Pons (tissue), 1 donor: Measurements from ENCODE around the gene PLXNA2.
A peak's percentile ranks its signal among the peaks of the same experiment; 100 is the strongest.

Source experiments
- DNase-seq: peaks from one replicate; pipeline ENCODE4 v3.0.0-alpha.2; 2016; ENCODE audit warnings: low spot score

Gene PLXNA2

DNA sequence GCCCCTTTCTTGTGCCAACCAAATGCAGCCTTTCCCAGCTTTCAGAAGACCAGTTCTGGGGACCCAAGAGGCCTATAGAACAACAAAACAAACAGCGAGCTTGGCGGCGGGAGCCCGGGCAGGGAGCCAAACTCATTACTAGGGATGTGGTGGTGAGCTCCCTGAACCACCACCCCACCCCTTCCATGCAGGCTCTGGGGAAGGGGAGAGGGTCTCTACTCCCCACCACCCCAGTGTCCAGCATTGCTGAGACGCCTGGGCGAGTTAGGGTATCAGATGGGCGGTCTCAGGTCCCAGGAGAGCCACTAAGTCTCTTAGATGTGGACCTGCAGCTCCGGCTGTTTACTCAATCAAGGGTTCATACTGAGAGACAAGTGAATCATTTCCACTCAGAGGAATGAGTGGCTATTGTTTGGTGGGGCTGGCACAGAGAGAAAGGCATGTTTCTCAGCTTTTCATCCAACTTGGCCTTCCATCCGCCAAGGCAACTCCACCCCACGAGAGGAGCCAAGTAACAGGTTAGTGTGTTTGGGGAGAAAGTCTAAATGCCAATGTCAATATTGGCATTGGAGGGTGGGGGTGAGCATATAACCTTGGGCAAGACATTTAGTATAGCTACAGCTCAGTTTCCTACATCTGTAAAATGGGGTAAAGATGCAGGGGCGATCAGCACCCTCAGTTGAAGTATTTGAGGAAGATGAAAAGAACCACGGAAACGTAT, 40.9 kb downstream of the PLXNA2 start:
- peak; percentile 46 for DNase-seq

DNA sequence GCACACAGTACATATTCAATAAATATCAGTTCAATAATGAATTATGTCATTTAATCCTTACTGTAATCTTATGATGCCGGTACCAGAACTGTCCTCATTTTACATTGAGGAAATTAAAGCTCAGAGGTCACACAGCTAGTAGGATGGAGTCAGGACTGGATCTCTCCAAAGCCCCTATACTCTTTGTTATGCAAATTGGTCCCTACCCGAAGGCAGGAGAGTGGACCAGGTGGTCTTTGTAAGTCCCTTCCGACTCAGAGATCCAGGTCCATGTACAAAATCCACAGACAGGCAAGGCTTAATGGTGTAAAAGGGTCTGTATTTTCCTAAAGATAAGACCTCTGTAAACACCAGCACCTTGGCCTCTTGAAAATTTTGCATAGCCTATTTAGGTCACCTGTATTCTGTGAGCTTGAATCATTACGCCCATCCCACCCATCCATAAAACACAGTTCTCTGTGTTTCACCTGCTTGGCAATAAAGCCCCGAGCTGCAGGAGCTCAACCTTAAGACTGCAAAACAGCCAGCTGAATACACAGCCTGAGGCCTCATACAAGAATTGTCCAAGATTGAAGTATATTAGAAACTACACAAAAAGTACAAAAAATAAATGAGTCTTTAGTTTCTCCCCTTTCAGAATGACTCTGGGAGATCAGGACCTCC, 41.7 kb downstream of the PLXNA2 start:
- DNase-seq, result no peak

DNA sequence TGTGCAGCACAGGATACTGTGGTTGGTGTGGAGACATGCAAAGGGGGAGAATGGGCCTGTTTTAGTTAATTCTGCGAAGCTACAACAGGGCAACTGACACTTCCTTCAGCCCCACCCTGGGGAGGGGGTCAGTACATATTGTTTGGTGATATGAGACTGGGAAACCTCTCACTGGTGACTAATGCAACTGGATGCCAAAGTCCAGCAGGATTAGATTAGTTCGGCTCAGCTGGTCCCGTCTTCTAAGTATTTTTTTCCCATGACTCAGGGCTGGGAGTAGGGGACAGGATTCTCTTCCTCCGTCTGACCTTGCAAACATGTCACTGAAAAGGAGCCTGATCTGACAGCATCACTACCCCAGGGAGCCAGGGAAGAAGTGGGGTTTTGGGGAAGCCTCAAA, 43.0 kb downstream of the PLXNA2 start:
- no peak for DNase-seq

DNA sequence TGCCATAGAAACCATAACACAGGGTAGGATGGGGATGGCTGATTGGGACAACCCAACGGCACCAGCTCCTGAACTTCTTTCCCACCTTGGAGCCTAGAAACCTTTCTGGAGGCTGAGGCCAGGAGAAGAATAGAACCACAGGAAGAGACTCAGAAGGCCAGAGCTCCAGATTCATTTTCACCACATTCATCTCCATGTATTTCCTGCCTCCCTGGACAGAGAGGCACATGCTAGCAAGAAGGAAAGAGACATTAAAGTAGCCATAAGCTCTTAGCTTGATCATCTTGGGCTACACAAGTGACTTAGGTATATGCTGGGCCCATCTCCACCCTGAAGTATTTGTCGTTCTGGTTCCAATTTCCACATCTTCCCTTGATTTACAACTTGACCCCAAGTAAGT, 44.1 kb downstream of the PLXNA2 start:
- DNase-seq, result no peak

DNA sequence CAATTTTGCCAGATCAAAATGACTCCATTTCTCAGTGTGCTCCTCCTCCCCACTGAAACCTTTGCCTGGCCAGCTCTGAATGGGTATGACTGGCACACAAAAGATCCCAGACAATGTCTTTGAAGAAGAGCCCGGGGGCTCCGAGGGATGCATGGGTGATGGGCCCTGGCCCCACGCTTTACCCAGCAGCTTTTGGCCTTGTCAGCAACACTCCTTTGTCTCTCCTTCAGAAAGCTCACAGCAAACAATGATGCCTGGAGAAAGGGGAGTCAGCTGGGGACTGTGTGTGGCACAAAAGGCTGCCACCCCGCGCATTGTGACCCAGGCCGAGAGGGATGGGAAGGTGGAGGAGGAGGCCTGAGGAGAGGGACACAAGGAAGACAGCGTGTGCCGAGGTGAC, 45.9 kb downstream of the PLXNA2 start:
- no peak for DNase-seq

DNA sequence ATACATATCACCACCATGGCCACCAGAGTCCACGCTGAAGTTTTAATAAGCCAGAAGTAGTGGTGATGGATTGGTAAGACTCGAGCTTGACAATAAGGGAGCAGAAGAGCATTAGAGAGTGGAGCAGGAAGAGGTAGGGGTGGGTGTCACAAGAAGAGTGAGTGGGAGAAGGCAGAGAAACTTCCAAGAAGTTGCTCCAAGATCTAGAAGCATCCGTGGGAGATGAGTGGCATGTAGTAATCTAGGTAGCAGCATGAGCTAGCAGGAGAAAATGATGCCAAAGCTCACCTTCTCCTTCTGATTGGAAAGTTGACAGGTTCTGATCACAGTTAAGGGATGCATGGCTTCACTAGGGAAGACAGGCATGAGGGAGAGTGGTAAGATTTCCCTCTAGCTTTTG, 49.2 kb downstream of the PLXNA2 start:
- no peak for DNase-seq

DNA sequence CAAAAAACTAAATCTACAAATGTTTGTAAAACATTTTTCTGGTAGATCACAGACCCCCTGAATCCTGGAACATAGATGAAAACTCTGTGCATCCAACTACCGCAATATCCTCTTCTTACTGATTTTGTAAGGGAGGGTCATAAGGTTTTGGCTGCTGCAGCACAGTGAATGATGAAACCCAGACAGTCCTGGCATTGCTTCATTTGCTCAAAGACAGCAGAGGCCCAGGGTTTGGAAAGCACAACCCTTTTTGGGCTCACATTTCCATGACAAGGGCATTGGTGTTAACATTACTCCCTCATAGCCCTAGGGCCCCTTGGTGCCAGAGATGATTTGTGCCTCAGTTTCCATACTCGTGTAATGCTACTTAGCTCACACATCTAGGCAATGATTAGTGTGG, 51.2 kb downstream of the PLXNA2 start:
- DNase-seq, result no peak

DNA sequence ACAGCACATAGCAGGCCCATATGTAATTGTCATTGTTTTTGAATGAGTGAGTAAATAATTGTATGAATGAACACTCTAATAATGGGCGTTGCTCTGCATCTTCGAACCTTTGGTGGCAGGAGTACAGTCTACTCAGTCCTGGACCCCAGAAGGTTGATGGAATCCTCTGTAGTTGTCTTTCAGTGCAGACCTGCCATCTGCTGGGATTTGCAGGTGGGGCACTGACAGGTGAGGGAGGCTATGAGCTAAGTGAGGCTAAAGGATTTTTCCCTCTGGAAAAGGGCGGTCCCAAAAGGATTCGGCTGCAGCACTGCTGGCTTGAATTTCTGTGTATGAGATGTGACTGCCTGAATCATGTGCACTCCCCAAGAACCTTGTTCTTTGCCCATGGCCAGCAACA, 53.4 kb downstream of the PLXNA2 start:
- no peak for DNase-seq

DNA sequence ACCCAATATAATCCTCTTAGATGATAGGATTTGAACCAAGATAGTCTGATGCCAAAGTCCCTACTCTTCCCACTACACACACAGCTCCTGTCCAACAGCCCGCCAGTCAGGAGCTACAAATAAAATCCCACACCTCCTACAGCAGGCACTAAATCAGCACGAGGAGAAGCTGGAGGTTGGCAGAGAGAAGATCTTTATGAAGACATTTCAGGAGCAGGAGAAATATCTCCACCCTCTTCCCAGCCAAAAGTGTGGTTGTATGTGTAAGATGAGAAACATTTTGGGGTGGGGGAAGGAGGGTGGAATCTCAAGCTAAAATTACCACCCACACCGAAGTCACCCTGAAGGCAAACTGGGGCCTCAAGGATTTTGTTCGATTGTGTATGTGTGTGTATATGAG, 54.5 kb downstream of the PLXNA2 start:
- no peak for DNase-seq

DNA sequence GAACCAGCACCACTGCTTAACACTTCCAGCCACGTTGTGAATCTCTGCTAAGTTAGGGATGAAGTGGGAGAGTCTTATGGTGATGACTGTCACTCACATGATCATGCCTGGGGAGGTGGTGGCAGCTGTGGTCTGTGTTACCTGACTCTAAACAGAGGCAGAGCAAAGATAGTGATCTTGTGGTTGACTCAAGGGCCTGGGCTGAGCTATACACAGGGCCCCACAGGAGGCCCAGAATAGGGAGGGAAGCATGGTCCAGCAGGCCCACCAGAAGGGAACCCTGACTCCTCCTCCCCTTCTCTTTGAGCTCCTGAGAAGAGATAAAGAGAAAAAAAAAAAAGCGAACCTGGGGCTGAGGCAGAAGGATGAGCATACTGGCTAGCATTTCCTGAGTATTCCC, 55.0 kb downstream of the PLXNA2 start:
- DNase-seq, result no peak

DNA sequence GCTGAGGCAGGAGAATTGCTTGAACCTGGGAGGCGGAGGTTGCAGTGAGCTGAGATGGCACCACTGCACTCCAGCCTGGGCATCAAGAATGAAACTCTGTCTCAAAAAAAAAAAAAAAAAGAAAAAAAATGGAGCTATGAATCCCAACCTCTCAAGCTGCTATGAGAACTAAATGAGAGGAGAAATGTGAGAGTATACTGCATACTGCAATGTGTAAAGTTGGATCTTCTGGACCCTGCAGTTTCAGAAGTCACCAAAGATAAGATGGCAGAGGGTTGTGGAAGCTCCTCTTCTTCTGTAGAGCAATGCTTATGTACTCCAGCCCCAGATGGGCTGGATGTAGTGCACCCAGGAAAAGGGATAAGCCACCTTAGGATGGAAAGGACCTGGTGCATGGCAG, 55.6 kb downstream of the PLXNA2 start:
- no peak for DNase-seq

DNA sequence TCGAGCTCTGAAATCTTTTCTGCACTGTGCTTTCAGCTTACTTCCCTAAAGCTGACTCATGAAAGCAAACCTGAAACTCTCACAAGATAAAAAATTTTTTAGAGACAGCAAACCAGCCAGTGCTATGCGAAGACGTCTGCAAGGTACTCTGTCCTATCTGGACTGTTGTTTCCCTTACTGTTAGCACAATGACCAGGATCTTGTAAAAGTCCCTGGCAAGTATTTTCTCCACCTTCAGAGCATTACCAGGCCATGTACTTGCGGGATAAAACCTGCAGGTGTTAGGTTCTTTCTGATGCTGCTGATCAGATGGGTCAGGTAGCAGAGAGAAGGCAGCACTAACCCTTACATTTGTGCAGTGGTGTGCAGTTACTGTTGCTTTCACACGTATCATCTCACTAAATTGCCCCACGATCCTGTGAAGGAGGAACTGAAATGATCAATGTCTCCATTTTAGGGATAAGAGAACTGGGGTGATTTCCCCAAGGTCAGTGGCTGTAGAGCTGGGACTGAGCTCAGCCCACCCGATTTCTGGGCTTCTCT, 56.6 kb downstream of the PLXNA2 start:
- no peak for DNase-seq

DNA sequence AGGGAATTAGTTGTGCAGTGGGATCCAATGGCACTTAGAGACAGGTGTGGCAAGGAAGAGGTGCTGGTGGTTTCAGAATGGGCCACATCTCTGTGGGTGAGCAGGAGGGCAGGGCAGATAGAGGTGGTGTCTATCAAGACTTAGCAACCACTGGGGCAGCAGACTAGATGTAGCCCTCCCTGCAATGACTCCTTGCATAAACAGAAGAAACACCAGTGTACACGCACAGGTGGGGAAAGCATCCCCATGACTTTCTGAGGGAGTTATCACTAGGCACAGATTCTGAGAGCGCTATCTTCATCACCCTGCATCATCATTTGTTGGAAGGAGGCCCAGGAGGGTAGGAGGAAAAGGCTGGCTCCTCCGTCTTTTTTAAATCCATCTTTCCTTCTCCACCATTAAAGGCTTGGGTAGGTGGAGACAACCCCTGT, 58.4 kb downstream of the PLXNA2 start:
- DNase-seq, result no peak

DNA sequence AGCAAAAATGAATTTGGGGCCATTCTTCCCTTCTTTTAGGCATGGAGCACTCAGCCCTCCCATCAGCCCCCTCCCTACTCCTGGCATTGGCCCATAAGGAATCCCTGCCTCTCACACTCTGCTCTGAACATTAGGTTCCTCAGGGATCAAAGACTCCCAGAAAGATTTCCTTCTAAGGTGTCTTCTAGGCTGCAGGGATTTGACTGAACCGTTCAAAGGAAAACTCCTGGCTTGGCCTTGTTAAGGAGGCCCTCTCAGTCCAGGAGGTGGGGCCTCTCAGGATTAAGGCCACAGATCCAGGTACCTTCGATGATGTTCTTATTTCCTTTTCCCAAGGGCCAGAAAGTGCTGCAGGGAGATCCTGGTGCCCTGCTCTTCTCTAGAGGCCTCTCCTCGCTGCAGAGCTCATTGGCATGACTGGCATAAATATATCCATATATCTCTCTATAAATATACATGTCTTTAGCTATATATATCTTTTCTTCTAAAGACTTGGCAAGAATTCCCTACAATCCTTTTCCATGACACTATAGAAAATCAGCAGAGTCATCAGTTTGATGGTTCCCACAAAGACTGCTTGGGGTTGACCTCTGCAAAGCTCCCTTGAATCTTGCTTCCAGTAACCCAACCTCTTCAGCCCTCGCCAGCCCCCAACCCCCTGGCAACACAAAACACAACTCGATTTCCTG, 59.1 kb downstream of the PLXNA2 start:
- no peak for DNase-seq

DNA sequence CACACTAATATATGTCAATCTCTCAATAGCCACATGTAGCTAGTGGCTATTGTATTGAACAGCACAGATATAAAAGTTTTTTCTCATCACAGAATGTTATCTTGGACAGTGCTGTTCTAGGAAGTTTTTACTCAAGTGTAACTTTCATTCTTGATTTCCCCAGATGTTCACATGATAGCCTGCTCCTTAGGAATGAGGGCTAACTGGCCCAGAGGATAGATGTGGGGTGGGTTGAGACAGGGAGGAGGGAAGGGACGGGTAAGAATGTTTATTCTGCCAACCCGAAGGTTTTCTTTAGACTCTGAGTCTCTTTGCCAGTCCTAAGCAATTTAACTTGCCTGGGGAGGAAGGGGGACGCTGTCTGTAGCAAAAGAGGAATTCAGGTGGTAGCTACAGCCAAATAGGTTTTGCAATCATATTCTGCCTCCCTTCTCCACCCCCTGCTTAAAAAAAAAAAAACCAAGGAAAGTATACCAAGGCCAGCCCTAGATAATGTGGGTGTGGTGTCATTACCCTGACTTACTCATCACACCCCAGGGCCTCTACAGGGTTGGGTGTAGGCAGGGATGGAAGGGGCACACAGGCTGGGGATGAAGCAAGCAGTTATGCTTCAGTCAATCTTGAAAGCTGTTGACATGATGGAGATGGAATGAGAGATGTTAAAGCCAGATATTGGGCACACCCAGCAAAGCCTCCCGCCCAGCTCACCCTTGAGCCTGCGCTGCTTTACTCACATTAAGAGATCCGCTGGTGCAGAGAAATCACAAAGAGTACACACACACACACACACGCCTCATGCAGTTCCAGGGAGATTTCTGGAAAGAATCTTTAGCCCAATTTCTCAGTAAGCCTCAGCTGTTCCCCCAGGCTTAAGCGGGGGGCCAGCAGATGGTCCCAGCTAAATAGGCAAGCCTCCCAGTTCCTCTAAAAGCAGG, 59.9 kb downstream of the PLXNA2 start:
- no peak for DNase-seq

DNA sequence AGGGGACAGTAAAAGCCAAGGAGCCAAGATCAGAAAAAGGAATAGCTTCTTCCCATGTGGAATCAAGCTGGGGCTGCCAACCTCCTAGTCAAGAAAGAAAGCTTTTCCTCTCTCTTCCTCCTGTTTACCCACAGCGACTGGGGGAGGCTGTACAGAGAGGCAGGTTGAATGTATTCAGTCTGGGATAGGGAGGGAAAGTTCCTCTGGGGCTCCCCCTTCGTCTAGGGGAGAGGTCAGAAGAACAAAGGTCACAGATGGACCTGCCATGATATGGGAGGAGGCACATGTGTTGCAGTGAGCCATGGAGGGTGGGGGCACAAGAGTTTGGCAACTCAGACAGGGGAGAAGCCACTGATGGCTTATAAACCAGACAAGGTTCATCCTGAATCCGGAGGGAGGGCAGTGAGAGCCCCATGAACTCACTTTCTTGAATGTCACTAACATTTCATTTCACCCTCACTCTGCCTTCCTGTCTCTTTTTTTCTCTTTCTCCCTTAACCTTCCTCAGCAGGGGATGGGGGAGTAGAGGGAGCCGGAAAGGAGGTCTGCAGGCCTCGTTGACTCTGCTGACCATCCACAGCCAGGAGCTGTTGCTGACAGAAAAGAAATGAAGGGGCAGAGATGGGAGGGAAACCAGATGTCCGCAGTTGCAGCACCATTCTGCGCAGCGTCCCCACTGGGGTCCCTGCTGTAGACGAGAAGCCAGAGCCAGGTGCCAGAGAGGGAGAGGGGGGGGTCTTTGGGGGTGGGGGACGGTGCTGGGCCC, 61.1 kb downstream of the PLXNA2 start:
- no peak for DNase-seq

DNA sequence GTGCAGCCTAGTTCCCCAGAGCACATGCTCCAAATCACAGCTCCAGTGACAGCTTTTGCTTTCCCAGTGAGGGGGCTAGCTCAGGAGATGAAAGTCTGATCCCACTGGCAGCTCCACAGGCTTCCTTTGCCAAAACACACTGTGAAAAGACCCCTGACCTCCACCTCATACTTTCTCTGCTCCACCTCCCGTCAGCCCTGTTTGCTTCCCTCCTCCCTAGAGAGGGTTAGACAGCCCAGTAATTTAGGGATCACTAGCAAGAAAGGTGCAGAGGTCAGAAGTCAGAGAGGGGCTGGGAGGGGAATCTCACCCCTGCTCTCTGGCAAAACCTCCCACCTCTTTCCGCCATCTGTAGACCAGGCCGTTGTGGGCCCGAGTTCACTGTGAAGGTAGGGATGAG, 62.8 kb downstream of the PLXNA2 start:
- no peak for DNase-seq

DNA sequence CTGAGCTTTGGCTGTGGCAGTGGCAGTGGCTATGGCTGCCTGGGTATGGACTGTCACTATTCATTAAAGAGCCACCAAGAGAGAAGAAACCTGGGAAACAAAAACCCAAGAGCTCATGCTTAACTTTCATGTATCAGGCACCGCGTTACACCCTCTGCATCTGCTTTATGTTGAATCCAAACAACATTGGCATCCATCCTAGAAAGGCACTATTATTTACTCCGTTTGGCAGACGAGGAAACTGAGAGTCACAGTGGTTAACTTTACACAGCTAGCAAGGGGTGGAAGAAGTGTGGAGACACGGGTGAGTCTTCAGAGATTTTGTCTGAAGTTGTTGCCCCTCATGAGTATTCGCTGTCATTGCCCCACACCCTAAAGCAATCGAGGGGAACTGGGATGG, 63.8 kb downstream of the PLXNA2 start:
- DNase-seq, result no peak

DNA sequence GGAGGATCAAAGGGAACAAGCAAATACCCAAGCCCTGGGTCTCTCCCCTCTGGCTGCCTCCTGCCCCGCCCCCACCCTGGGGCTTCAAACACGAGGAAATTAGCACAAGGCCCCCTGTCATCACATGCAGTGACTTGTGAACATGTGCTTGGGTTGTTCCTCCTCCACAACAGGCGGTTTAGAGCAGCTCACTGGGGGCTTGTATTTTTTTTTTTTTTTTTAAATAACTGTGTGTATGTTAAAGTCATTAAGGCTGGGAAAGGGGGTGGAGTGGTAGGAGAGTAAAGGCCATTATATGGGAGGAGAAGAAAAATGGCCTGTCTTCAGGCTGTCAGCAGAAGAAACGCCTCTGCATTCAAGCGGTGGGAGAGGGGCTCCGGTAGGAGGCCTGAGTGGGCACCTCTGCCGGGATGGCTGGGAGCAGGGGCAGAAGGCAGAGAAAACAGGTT, 64.2 kb downstream of the PLXNA2 start:
- no peak for DNase-seq

DNA sequence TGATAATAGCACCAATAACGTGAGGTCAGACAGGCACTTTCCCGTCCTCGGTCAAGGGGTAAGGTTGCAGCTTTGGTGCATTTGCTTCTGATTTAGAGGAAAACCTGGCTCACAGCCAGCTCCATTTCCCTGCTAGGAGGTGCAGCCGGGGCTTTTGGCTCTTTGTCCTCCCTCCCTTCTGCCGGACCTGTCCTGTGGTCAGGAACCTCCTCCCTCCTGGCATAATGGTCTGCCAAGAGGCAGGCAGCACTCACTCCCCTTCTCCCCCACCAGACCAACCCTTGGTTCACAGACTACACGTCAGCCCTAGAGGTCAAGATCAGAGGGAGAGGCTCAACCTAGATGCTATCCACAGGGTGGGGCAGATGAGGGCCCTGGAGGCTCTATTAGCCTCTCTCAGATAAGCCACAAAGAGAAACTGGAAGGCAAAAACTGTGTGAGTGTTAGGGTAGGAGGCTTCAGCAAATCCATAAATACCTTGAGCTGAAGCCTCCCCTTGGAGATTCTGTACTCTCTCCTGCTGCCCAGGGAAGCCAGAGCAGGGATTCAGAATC, 64.8 kb downstream of the PLXNA2 start:
- no peak for DNase-seq

DNA sequence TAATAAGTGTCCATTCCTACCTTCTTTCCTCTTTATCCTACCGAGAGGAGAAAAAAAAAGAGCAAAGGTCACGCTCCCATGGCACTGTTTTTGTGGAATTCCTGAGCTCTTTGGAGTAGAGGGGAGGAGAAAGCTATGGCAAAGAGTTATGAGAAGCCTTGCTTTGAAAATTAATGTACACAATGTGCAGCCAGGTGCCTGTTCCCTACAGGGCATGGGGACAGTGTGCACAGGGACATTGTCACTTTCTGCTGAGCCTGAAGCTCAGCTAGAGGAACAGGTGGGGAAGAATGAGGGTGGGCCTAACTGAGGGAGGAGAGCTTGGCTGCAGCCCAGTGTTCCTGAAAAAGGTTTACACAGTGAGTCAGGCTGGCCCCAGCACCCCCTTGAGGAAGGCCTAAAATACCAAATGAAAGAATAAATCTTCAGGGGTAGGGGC, 66.1 kb downstream of the PLXNA2 start:
- no peak for DNase-seq
